Tibial artery (tissue), 4 donors: ENCODE results near the gene WDR47.
A peak's percentile ranks its signal among the peaks of the same experiment; 100 is the strongest.

Source experiments
- DNase-seq, 2 donors: peaks; one replicate each; pipeline ENCODE4 v3.0.0-alpha.2; 2019
- H3K27ac ChIP-seq, 2 donors: fragments of 200-600 bp; sonication (generic) in 1 of 2; 1 replicate in 1 of 2; 2 replicates in 1 of 2; pipeline ENCODE4 v1.5.1; 2018 to 2019; ENCODE audit warnings: mild to moderate bottlenecking in 1 of 2
- H3K27me3 ChIP-seq, 2 donors: fragments of 200-600 bp; sonication (generic) in 1 of 2; one replicate each; pipeline versions ENCODE4 v1.5.1 to v1.6.0; 2016 to 2019
- H3K36me3 ChIP-seq, 3 donors: fragments of 200-600 bp; sonication (generic) in 2 of 3; one replicate each; pipeline ENCODE4 v1.5.1; 2016 to 2019; ENCODE audit warnings: mild to moderate bottlenecking in 2 of 3
- H3K4me1 ChIP-seq, 4 donors: fragments of 200-600 bp; sonication (generic) in 2 of 4; 1 replicate in 3 of 4; 2 replicates in 1 of 4; pipeline ENCODE4 v1.5.1; 2016 to 2019
- H3K4me3 ChIP-seq, 2 donors: fragments of 200-600 bp; sonication (generic) in 1 of 2; 1 replicate in 1 of 2; 2 replicates in 1 of 2; pipeline ENCODE4 v1.5.1; 2018 to 2019; ENCODE audit warnings: mild to moderate bottlenecking in 2 of 2
- H3K9me3 ChIP-seq, 3 donors: fragments of 200-600 bp; sonication (generic) in 1 of 3; one replicate each; pipeline ENCODE4 v1.5.1; 2016 to 2019
- intact Hi-C: fragments of 100-400 bp; cut with DNase I; formaldehyde crosslinking; loops from one replicate; pipeline ENCODE4 v1.15.0; 2023; ENCODE audit warnings: low total_unique reads
- TF ChIP-seq, protein P1 (sequence below), 2 experiments: fragments of 200-600 bp in 1 of 2; fragments of 450-650 bp in 1 of 2; IDR thresholded peaks; one replicate each; pipeline ENCODE4 v1.5.1; 2017 to 2019; ENCODE audit warnings: antibody characterized with exemption in 2 of 2, mild to moderate bottlenecking in 1 of 2, moderate library complexity in 1 of 2

The WDR47 gene

DNA sequence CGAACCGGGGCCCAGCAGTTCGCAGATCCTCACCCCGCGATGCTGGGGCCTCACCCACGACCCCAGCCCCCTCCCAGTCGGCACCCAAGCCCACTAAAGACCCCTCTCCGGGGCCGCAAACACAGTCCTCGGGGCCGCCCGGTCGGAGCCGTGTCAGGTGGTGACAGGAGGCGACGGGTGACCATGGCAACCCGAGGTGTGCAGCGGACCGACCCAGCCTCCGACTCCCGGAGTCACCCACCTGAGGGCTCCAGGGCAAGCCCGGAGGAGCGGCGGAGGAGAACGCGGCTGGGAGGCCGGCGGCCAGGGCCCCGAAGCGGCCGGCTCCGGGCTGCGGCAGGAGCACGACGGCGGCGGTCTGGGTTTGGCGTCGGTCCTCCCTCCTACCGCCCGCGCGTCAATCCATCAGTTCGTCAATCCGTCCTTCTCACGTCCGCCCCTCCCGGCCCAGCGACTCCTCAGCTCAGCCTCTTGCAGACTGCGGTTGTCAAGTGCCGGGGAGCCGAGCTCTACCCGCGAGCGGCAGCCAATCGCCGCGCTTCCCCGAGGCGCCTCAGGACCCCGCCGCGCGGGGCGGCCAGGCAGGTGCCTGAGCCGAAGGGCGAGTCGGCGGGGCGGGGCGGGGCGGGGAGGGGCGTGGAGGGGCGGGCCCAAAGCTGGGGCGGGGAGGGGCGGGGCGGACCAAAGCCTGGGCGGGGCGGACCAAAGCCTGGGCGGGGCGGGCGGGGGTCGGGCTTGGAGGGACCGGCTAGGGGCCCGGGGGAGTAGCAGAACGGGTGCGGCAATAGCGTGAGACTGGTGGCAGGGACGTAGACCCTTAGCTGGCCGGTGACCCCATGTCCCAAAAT lies at the start of gene WDR47:
Gene WDR47, minus strand, starts transcription at position 482 of the 848 bp plus-strand sequence. CDS start 18,590 bp downstream, outside the sequence.
- Histone ChIP-seq H3K36me3 (no peaks in the 10 kb centered on the region), H3K9me3 (no peaks in the 10 kb centered on the region), H3K4me3 (peak within 1 kb of the TSS; percentile 80 to 96), H3K27me3 (no peaks in the 10 kb centered on the region), H3K27ac (peak within 1 kb of the TSS; percentile 85 to 92), H3K4me1 (peaks cover 0 to 14% (median 9%) of the 10 kb centered on the region in 4 donors)
- peak; percentile 95 to 98 for DNase-seq
- intact Hi-C loops: loop anchor here (1.0 kb wide), 1 partner anchor 58 kb away; no protein-coding TSS in a partner anchor
- TF ChIP-seq, protein P1, sequence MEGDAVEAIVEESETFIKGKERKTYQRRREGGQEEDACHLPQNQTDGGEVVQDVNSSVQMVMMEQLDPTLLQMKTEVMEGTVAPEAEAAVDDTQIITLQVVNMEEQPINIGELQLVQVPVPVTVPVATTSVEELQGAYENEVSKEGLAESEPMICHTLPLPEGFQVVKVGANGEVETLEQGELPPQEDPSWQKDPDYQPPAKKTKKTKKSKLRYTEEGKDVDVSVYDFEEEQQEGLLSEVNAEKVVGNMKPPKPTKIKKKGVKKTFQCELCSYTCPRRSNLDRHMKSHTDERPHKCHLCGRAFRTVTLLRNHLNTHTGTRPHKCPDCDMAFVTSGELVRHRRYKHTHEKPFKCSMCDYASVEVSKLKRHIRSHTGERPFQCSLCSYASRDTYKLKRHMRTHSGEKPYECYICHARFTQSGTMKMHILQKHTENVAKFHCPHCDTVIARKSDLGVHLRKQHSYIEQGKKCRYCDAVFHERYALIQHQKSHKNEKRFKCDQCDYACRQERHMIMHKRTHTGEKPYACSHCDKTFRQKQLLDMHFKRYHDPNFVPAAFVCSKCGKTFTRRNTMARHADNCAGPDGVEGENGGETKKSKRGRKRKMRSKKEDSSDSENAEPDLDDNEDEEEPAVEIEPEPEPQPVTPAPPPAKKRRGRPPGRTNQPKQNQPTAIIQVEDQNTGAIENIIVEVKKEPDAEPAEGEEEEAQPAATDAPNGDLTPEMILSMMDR (IDR thresholded peaks at IDR 0.05): no peak

- intact Hi-C loops: loop anchor here (10.0 kb wide), 1 partner anchor 126 kb away; the partner anchor contains the start of gene CLCC1
- H3K4me1 ChIP-seq: peaks cover 0 to 44% (median 23%) of the 10 kb centered on the region in 4 donors
- no peaks in the 10 kb centered on the region for H3K27me3 ChIP-seq
- H3K27ac ChIP-seq: peak overlapping the region; percentile 94 to 96
- no peak for DNase-seq
- TF ChIP-seq, protein P1 (IDR thresholded peaks at IDR 0.05): no peak
- no peaks in the 10 kb centered on the region for H3K9me3 ChIP-seq
- H3K4me3 ChIP-seq: peak overlapping the region; percentile 75 to 83
- peaks cover 13 to 25% (median 24%) of the 10 kb centered on the region in 3 donors for H3K36me3 ChIP-seq
These were observed 49.4 kb upstream of the WDR47 start for GRCh38 chr1:109091078-109091838.

DNA sequence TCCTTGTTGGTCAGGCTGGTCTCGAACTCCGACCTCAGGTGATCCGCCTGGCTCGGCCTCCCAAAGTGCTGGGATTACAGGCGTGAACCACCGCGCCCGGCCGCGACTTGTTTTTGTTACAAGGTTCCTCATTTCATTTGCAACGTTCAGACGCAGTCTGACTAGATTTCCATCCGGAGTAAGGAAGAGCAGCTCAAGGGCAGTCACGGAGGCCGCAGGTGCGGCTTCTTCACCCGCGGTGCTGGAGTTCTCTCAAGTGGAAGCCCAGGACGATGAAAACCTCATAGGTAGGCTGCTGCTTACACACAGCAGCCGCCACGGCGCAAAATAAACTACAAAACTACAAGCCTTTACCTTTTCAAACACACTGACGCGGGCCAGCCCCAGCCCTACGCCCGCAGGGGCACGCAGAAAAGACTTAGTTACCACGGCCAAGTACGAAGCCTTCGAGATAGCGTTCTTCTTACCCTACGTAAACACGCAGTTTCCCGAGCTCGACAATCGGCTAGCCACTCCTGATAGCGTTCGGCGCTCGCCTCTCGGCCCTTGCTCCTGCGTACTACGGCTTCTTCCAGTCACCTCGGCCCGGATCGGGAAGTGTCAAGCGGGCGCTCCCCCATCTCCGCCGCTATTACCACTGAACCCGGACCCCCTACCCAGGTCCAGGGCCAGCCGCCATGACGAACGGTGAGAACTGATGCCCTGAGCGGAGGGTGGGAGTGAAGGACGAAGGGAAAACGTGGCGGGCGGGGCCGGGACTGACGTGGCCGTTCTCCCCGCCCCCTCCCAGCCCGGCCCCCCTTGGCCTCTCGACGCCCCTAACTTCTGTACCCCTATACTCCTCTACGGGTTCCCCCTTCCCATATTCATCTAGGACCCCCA lies 48.5 kb upstream of the WDR47 start, which contains the start of gene TMEM167B:
Gene TMEM167B, plus strand, starts transcription at position 569 of the 882 bp plus-strand sequence. Its CDS starts 109 bp downstream, at position 678.
- H3K27ac ChIP-seq: peak within 1 kb of the TSS; percentile 94 to 96
- intact Hi-C loops: loop anchor here (10.0 kb wide), 1 partner anchor 126 kb away; the partner anchor contains the start of gene CLCC1
- TF ChIP-seq, protein P1 (IDR thresholded peaks at IDR 0.05): no peak
- peaks cover 0 to 39% (median 23%) of the 10 kb centered on the region in 4 donors for H3K4me1 ChIP-seq
- no peaks in the 10 kb centered on the region for H3K9me3 ChIP-seq
- H3K36me3 ChIP-seq: peaks cover 13 to 25% (median 24%) of the 10 kb centered on the region in 3 donors
- H3K27me3 ChIP-seq: no peaks in the 10 kb centered on the region
- DNase-seq: peak; percentile 91 to 94
- H3K4me3 ChIP-seq: peak within 1 kb of the TSS; percentile 75 to 83

GRCh38 chr1:109089242-109090015 lies 47.5 kb upstream of the WDR47 start:
- Histone ChIP-seq H3K27ac (peak overlapping the region; percentile 94 to 96), H3K27me3 (no peaks in the 10 kb centered on the region), H3K4me1 (peaks cover 0 to 36% (median 21%) of the 10 kb centered on the region in 4 donors), H3K36me3 (peaks cover 11 to 18% (median 17%) of the 10 kb centered on the region in 3 donors), H3K4me3 (peak overlapping the region; percentile 75 to 83), H3K9me3 (no peaks in the 10 kb centered on the region)
- no peak for DNase-seq
- TF ChIP-seq, protein P1 (IDR thresholded peaks at IDR 0.05): peak in 1 of 2 experiments; percentile 35
- intact Hi-C loops: loop anchor here (10.0 kb wide), 1 partner anchor 125 kb away; the partner anchor contains the start of gene CLCC1
